Endothelial cell of umbilical vein (primary cell): ENCODE results near the gene N4BP2L1. TPM values are rescaled to one million over a fixed set of nuclear protein-coding genes. Genes with fewer than 3 reads are reported as not detected.

ENCODE experiments used
- BruUV-seq: library from RNA; stranded (reverse); fragments of 400-500 nt; replicated peaks from 2 replicates; lab custom pipeline; 2021; lab: Mats Ljungman, UMichigan
- CTCF ChIA-PET: fragments of 300-600, 350-600 bp; sonication (Branson Sonifier 250); formaldehyde crosslinking; loops from one replicate; lab custom pipeline; 2021; ENCODE audit warnings: antibody characterized with exemption, inconsistent platforms; lab: Charles Lee
- POLR2A ChIA-PET: fragments of 300-600, 350-600 bp; sonication (Branson Sonifier 250); formaldehyde crosslinking; loops from one replicate; lab custom pipeline; 2021; ENCODE audit warnings: antibody characterized with exemption, inconsistent platforms; lab: Charles Lee
- DNase-seq: peaks from one replicate; pipeline ENCODE4 v3.0.0-alpha.2; 2011; ENCODE audit warnings: low read depth, low spot score
- FAIRE-seq: peaks from 2 replicates; lab custom pipeline; 2011; peaks lifted over from hg19 to GRCh38; lab: Jason Lieb, UNC
- H2AFZ ChIP-seq: 2 replicates; pipeline ENCODE4 v1.6.0; 2012; ENCODE audit warnings: low read depth, low read length, control low read depth, inconsistent platforms
- H3K27ac ChIP-seq: 2 replicates; pipeline ENCODE4 v1.5.1; 2011; ENCODE audit warnings: low read depth, mild to moderate bottlenecking, control low read depth, low read length, moderate library complexity; ENCODE audit not compliant: insufficient read depth
- H3K27me3 ChIP-seq, 2 experiments: 2 replicates each; pipeline versions ENCODE4 v1.6.0 to v1.6.1; 2011; ENCODE audit warnings: low read length in 2 of 2, mixed read lengths in 1 of 2; ENCODE audit not compliant: control insufficient read depth in 2 of 2, insufficient read depth in 2 of 2
- H3K36me3 ChIP-seq, 2 experiments: 2 replicates in 1 of 2; 3 replicates in 1 of 2; pipeline ENCODE4 v1.5.1; 2011; ENCODE audit warnings: low read length in 2 of 2, mild to moderate bottlenecking in 1 of 2, moderate library complexity in 1 of 2; ENCODE audit not compliant: control insufficient read depth in 2 of 2, insufficient read depth in 2 of 2; ENCODE audit errors: extremely low read depth in 1 of 2
- H3K4me1 ChIP-seq: 3 replicates; pipeline ENCODE4 v1.5.1; 2011; ENCODE audit warnings: mild to moderate bottlenecking, low read length; ENCODE audit not compliant: control insufficient read depth, insufficient read depth; ENCODE audit errors: extremely low read depth
- H3K4me2 ChIP-seq: 2 replicates; pipeline ENCODE4 v1.6.1; 2011; ENCODE audit warnings: low read length, control low read depth, mixed read lengths; ENCODE audit not compliant: insufficient read depth
- H3K4me3 ChIP-seq, 3 experiments: fragments of 200-600 bp in 1 of 3; sonication (generic), shearing (Covaris generic) in 1 of 3; replicated peaks in 1 of 3; 2 replicates each; pipeline ENCODE4 v1.5.1; 2011 to 2016; ENCODE audit warnings: control low read depth in 3 of 3, low read length in 3 of 3, mild to moderate bottlenecking in 2 of 3, inconsistent platforms in 1 of 3, low read depth in 1 of 3, moderate library complexity in 1 of 3; ENCODE audit not compliant: insufficient read depth in 1 of 3
- H3K79me2 ChIP-seq: 2 replicates; pipeline ENCODE4 v1.6.0; 2012; ENCODE audit warnings: low read length, inconsistent platforms; ENCODE audit not compliant: control insufficient read depth, insufficient read depth
- H3K9ac ChIP-seq: replicated peaks from 2 replicates; pipeline ENCODE3; 2011; ENCODE audit warnings: low read length, control low read depth; ENCODE audit not compliant: insufficient read depth; ENCODE audit errors: extremely low read depth
- H3K9me1 ChIP-seq: replicated peaks from 3 replicates; pipeline ENCODE4 v1.6.0; 2011; ENCODE audit warnings: mild to moderate bottlenecking, low read length; ENCODE audit not compliant: control insufficient read depth, insufficient read depth; ENCODE audit errors: extremely low read depth
- H3K9me3 ChIP-seq: replicated peaks from 2 replicates; pipeline ENCODE4 v1.5.1; 2012; ENCODE audit warnings: low read length, inconsistent platforms; ENCODE audit not compliant: control insufficient read depth, insufficient read depth
- H4K20me1 ChIP-seq: replicated peaks from 2 replicates; pipeline ENCODE3; 2011; ENCODE audit warnings: mild to moderate bottlenecking, low read length; ENCODE audit not compliant: control insufficient read depth, insufficient read depth; ENCODE audit errors: extremely low read depth
- CTCF ChIP-seq, 2 donors: IDR thresholded peaks; 1 replicate in 1 of 2; 2 replicates in 1 of 2; pipeline ENCODE4 v1.5.1; 2011; ENCODE audit warnings: low read length in 2 of 2, mild to moderate bottlenecking in 2 of 2, moderate library complexity in 2 of 2, control low read depth in 1 of 2, inconsistent platforms in 1 of 2, low read depth in 1 of 2; ENCODE audit not compliant: insufficient read depth in 1 of 2; ENCODE audit errors: extremely low read depth in 1 of 2
- EZH2 ChIP-seq: IDR thresholded peaks from 2 replicates; pipeline ENCODE4 v1.6.1; 2012; ENCODE audit warnings: borderline replicate concordance, low read depth, mild to moderate bottlenecking, moderate library complexity, low read length, inconsistent platforms; ENCODE audit not compliant: severe bottlenecking
- FOS ChIP-seq: IDR thresholded peaks from 2 replicates; pipeline ENCODE4 v1.6.1; 2011; ENCODE audit warnings: mild to moderate bottlenecking, low read length, moderate library complexity, borderline replicate concordance; ENCODE audit not compliant: insufficient read depth
- GATA2 ChIP-seq: IDR thresholded peaks from 2 replicates; pipeline ENCODE4 v1.7.0; 2011; ENCODE audit warnings: low read depth, mild to moderate bottlenecking, moderate library complexity, mixed read lengths, low read length; ENCODE audit not compliant: insufficient read length, insufficient read depth
- JUN ChIP-seq: IDR thresholded peaks from 2 replicates; pipeline ENCODE4 v1.6.1; 2011; ENCODE audit warnings: borderline replicate concordance, low read depth; ENCODE audit not compliant: insufficient read length, insufficient read depth
- MAX ChIP-seq: IDR thresholded peaks from 2 replicates; pipeline ENCODE4 v1.6.1; 2011; ENCODE audit not compliant: insufficient read depth, insufficient read length
- MYC ChIP-seq: IDR thresholded peaks from one replicate; pipeline ENCODE4 v1.6.1; 2011; ENCODE audit warnings: mild to moderate bottlenecking, low read depth, low read length
- POLR2A ChIP-seq: IDR thresholded peaks from 2 replicates; pipeline ENCODE4 v1.6.1; 2012; ENCODE audit warnings: low read depth, mild to moderate bottlenecking, control low read depth, low read length
- POLR2AphosphoS5 ChIP-seq: IDR thresholded peaks from 2 replicates; pipeline ENCODE4 v1.6.1; 2012; ENCODE audit warnings: low read depth, mild to moderate bottlenecking, control low read depth, low read length, moderate library complexity; ENCODE audit not compliant: insufficient read depth
- dilution Hi-C: fragments of 300-500 bp; cut with MboI; formaldehyde crosslinking; loops from one replicate; pipeline ENCODE4 v1.15.0; 2019; ENCODE audit warnings: low sequenced_read_pairs; ENCODE audit not compliant: extremely low pct_ligation_motif_present
- intact Hi-C: fragments of 100-400 bp; cut with micrococcal nuclease; formaldehyde crosslinking; loops from one replicate; pipeline ENCODE4 v1.10.0; 2022
- polyA plus RNA-seq, 4 experiments: library from polyadenylated mRNA; depleted of rRNA in 3 of 4; stranded (reverse) in 3 of 4; unstranded in 1 of 4; fragments of >200 nt; gene quantifications; 2 replicates each; pipeline versions ENCODE4 v1.2.1 to v1.2.3, GENCODE V29; 2011 to 2012; ENCODE audit warnings: missing spikeins in 1 of 4
- total RNA-seq: library from RNA; stranded (reverse); gene quantifications from 2 replicates; pipeline ENCODE4 v1.2.3, GENCODE V29; 2021

Gene N4BP2L1
- total and polyA plus RNA-seq, 2 donors (not counting 3 experiments of a cell fraction or from before 2014, with no cell fraction given): 1.1 to 2.1 TPM

GRCh38 chr13:32476021-32476731, 48.2 kb upstream of the N4BP2L1 start:
- TF ChIP-seq POLR2AphosphoS5: no peak
- TF ChIP-seq GATA2: no peak
- TF ChIP-seq MAX: no peak
- TF ChIP-seq EZH2: no peak
- TF ChIP-seq POLR2A: no peak
- no peak for TF ChIP-seq CTCF (IDR thresholded peaks at IDR 0.05; ENCODE audit: extremely low read depth in 1 of 2, insufficient read depth in 1 of 2, low read depth in 1 of 2, low read length in 2 of 2)
- TF ChIP-seq JUN: no peak
- TF ChIP-seq FOS: no peak
- TF ChIP-seq MYC: no peak
- DNase-seq: no peak
- H3K9me1 ChIP-seq: no peaks in the 10 kb centered on the region
- ChIA-PET CTCF (interaction anchor here (1.0 to 1.5 kb wide), 2 partner anchors 7 to 10 kb away, joined by 3 read pairs; no protein-coding TSS in a partner anchor), POLR2A (no interaction called here)
- no peaks in the 10 kb centered on the region for H3K36me3 ChIP-seq
- no peaks in the 10 kb centered on the region for H3K27me3 ChIP-seq
- H2AFZ ChIP-seq: no peak overlapping the region
- no peaks in the 10 kb centered on the region for H3K4me1 ChIP-seq
- no peak overlapping the region for H3K27ac ChIP-seq
- BruUV-seq: no TSS peak
- H3K4me2 ChIP-seq: no peak overlapping the region
- H3K79me2 ChIP-seq: no peaks in the 10 kb centered on the region
- H4K20me1 ChIP-seq: no peaks in the 10 kb centered on the region
- no peak overlapping the region for H3K9ac ChIP-seq
- no peak overlapping the region for H3K4me3 ChIP-seq
- no peak for FAIRE-seq
- dilution Hi-C loops (no loop called here), intact Hi-C loops (no loop called here)
- H3K9me3 ChIP-seq: no peaks in the 10 kb centered on the region
